Measurements from ENCODE around the gene RNF182. TPM values are rescaled to one million over a fixed set of nuclear protein-coding genes. Genes with fewer than 3 reads are reported as not detected.
"Not testable (repeated sequence)": the region's sequence is repeated elsewhere in the genome, so short reads cannot be mapped to it uniquely, and the experiment has no call there.

Gene RNF182
- total and polyA plus RNA-seq, 2 donors (not counting 3 experiments of a cell fraction or from before 2014, with no cell fraction given), result 0.43 to 0.93 TPM

- CTCF ChIA-PET; dilution Hi-C loops (cut with MboI; ENCODE audit: extremely low pct_ligation_motif_present, low sequenced_read_pairs); H3K9me1 ChIP-seq (replicated peaks; ENCODE audit: control insufficient read depth, extremely low read depth, insufficient read depth, low read length); H3K4me1 ChIP-seq (ENCODE audit: control insufficient read depth, extremely low read depth, insufficient read depth, low read length); H3K79me2 ChIP-seq (ENCODE audit: control insufficient read depth, insufficient read depth, low read length); H4K20me1 ChIP-seq (replicated peaks; ENCODE audit: control insufficient read depth, extremely low read depth, insufficient read depth, low read length); H3K4me3 ChIP-seq (replicated peaks in 1 of 3; ENCODE audit: insufficient read depth in 1 of 3, low read depth in 1 of 3, low read length in 3 of 3); H3K36me3 ChIP-seq (ENCODE audit: control insufficient read depth in 2 of 2, extremely low read depth in 1 of 2, insufficient read depth in 2 of 2, low read length in 2 of 2); intact Hi-C loops (cut with micrococcal nuclease); H3K9ac ChIP-seq (replicated peaks; ENCODE audit: extremely low read depth, insufficient read depth, low read length); POLR2A ChIA-PET; H3K27ac ChIP-seq (ENCODE audit: insufficient read depth, low read depth, low read length); BruUV-seq (replicated peaks); H3K9me3 ChIP-seq (replicated peaks; ENCODE audit: control insufficient read depth, insufficient read depth, low read length); H3K27me3 ChIP-seq (ENCODE audit: control insufficient read depth in 2 of 2, insufficient read depth in 2 of 2, low read length in 2 of 2): not testable (repeated sequence)
- FAIRE-seq (peak; percentile 79), DNase-seq (ENCODE audit: low read depth, low spot score) (peak; percentile 67)
- Histone ChIP-seq H2AFZ (ENCODE audit: low read depth, low read length) (peak overlapping the region; percentile 4), H3K4me2 (ENCODE audit: insufficient read depth, low read length) (peak overlapping the region; percentile 11)
- TF ChIP-seq GATA2 (IDR thresholded peaks at IDR 0.05; ENCODE audit: insufficient read depth, insufficient read length, low read depth, low read length) (peak; percentile 32), FOS (IDR thresholded peaks at IDR 0.05; ENCODE audit: borderline replicate concordance, insufficient read depth, low read length) (peak; percentile 21)
Measured at GRCh38 chr6:13935881-13936261, 11.1 kb downstream of the RNF182 start.

GRCh38 chr6:13941902-13942301 is 17.1 kb downstream of the RNF182 start:
- Histone ChIP-seq H3K9me1 (replicated peaks; ENCODE audit: control insufficient read depth, extremely low read depth, insufficient read depth, low read length) (no peaks in the 10 kb centered on the region), H3K4me1 (ENCODE audit: control insufficient read depth, extremely low read depth, insufficient read depth, low read length) (no peaks in the 10 kb centered on the region), H3K27ac (ENCODE audit: insufficient read depth, low read depth, low read length) (no peak overlapping the region), H3K79me2 (ENCODE audit: control insufficient read depth, insufficient read depth, low read length) (no peaks in the 10 kb centered on the region), H3K9ac (replicated peaks; ENCODE audit: extremely low read depth, insufficient read depth, low read length) (no peak overlapping the region), H3K4me3 (replicated peaks in 1 of 3; ENCODE audit: insufficient read depth in 1 of 3, low read depth in 1 of 3, low read length in 3 of 3) (no peak overlapping the region), H3K9me3 (replicated peaks; ENCODE audit: control insufficient read depth, insufficient read depth, low read length) (no peaks in the 10 kb centered on the region), H3K36me3 (ENCODE audit: control insufficient read depth in 2 of 2, extremely low read depth in 1 of 2, insufficient read depth in 2 of 2, low read length in 2 of 2) (no peaks in the 10 kb centered on the region), H3K4me2 (ENCODE audit: insufficient read depth, low read length) (no peak overlapping the region), H3K27me3 (ENCODE audit: control insufficient read depth in 2 of 2, insufficient read depth in 2 of 2, low read length in 2 of 2) (peaks cover 0 to 5% of the 10 kb centered on the region in 2 experiments), H2AFZ (ENCODE audit: low read depth, low read length) (no peak overlapping the region), H4K20me1 (replicated peaks; ENCODE audit: control insufficient read depth, extremely low read depth, insufficient read depth, low read length) (no peaks in the 10 kb centered on the region)
- intact Hi-C loops (cut with micrococcal nuclease), result no loop called here
- no peak for TF ChIP-seq JUN (IDR thresholded peaks at IDR 0.05; ENCODE audit: borderline replicate concordance, insufficient read depth, insufficient read length, low read depth)
- TF ChIP-seq MYC (IDR thresholded peaks at IDR 0.05; ENCODE audit: low read depth, low read length), result no peak
- TF ChIP-seq FOS (IDR thresholded peaks at IDR 0.05; ENCODE audit: borderline replicate concordance, insufficient read depth, low read length), result no peak
- TF ChIP-seq MAX (IDR thresholded peaks at IDR 0.05; ENCODE audit: insufficient read depth, insufficient read length), result no peak
- TF ChIP-seq POLR2AphosphoS5 (IDR thresholded peaks at IDR 0.05; ENCODE audit: insufficient read depth, low read depth, low read length), result no peak
- no peak for TF ChIP-seq GATA2 (IDR thresholded peaks at IDR 0.05; ENCODE audit: insufficient read depth, insufficient read length, low read depth, low read length)
- TF ChIP-seq POLR2A (IDR thresholded peaks at IDR 0.05; ENCODE audit: low read depth, low read length), result no peak
- TF ChIP-seq CTCF (IDR thresholded peaks at IDR 0.05; ENCODE audit: extremely low read depth in 1 of 2, insufficient read depth in 1 of 2, low read depth in 1 of 2, low read length in 2 of 2), result no peak
- no peak for TF ChIP-seq EZH2 (IDR thresholded peaks at IDR 0.05; ENCODE audit: borderline replicate concordance, low read depth, low read length, severe bottlenecking)
- FAIRE-seq, result no peak
- CTCF ChIA-PET, result no interaction called here
- dilution Hi-C loops (cut with MboI; ENCODE audit: extremely low pct_ligation_motif_present, low sequenced_read_pairs), result no loop called here
- POLR2A ChIA-PET, result no interaction called here
- no TSS peak for BruUV-seq (replicated peaks)
- DNase-seq (ENCODE audit: low read depth, low spot score), result no peak

Data from endothelial cell of umbilical vein (primary cell).